Kasumi-1 (cell line): ENCODE measurements around the gene DGCR2.
"Not testable (repeated sequence)": the region's sequence is repeated elsewhere in the genome, so short reads cannot be mapped to it uniquely, and the experiment has no call there.

Experiments used
- DNase-seq, 2 experiments: peaks; one replicate each; lab custom pipeline; 2025; lab: John Stamatoyannopoulos, UW

Gene DGCR2

GRCh38 chr22:19029113-19030103 lies 92.8 kb downstream of the DGCR2 start:
- DNase-seq = not testable (repeated sequence)

GRCh38 chr22:19028060-19028455 lies 94.2 kb downstream of the DGCR2 start:
- DNase-seq = not testable (repeated sequence)

DNA sequence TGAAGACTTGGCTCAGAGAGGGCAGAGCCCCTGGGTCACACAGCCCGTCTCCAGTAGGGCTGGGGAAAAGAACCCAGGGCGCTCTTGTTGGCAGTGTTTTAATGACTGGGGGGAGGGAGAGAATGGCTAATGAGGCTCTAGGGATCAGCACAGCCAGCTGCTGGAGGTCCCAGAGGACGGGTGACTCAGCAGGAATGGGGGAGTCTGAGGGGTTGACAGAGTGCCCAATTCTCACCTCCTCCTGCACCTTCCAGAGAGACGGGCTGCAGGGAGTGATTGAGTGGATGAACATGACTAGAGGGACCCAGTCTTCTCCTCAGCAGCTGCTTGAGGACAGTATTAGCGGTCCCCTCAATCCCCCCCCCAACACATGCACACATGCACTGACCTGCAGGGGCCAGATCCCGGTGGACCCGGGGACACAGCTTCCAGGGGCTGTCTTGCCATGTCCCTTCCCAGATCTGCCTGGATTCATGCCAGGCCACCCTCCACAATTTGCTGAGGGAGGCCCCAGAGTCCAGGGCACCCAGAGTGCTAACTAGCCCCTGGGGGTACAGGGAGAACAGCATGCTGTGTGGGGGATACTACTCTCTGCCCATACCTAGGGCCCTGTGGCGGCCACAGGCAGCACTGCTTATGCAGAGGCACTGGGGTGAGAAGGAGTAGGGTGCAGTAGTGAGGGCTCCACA lies 94.7 kb downstream of the DGCR2 start:
- not testable (repeated sequence) for DNase-seq

DNA sequence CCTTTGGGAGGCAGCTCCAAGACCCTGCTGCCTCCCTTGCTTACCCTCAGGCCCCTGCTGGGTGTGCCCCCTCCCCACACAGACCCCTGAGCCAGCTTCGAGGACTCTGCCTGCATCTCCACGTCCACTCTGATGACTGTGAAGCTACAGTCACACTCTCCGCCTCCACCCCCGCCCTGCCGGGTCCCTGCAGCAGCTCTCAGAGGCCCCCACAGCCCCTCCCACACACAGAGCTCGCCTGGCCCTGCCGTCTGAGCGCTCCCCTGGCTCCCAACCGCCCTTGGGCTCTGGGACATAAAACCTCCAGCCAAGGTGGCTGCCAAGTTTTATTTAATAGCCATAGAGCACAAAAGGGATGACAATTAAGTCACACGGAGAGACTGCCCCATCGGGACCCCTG lies 96.1 kb downstream of the DGCR2 start:
- DNase-seq = not testable (repeated sequence)

DNA sequence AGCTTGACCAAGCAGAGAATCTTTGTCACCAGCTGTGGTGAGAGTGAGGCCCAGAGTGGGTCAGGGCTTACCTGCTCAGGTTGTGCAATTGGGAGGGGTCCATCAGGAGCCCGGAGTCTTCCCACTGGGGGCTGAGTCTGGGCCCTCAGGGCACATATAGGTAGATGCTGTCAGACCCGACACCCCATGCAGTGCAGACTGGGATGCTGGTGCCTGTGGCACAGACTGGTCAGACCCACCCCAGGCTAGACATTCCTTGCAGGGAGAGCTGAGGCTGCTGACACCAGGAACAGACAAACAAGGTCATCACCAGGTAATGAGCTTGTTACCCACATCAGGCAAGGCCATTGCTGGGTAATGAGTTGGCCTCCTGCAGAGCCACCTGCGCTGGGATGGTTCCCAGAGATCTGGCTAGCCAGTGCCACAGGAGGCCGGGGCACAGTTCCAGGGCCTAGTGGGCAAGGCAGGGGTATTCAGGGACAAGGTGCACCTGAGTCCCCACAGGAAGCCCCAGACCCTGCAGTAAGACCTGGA lies 97.2 kb downstream of the DGCR2 start:
- not testable (repeated sequence) for DNase-seq

- not testable (repeated sequence) for DNase-seq
These were observed 98.3 kb downstream of the DGCR2 start for GRCh38 chr22:19023931-19024330.

DNA sequence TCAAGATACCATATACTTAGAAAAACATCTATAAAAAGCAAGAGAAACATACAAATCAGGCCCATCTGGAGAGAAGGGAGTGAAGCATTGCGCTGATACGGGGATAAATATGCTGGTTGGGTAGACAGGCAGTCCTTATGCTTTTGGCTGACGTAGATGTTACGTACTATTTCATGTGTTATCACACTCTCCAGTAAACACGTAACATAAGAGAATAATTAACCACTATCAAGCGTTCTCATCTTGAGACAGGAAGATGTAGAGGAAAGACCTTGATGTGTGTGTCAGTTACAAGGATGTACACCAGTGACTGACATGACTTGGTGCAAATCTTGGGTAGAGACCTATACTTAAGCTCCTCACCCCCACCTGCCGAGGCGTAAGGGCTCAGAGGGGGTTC lies 99.5 kb downstream of the DGCR2 start:
- DNase-seq = no peak

GRCh38 chr22:19019679-19020032 lies 102.6 kb downstream of the DGCR2 start:
- DNase-seq = no peak

- DNase-seq = no peak
These were observed 103.1 kb downstream of the DGCR2 start for GRCh38 chr22:19019029-19019678.

DNA sequence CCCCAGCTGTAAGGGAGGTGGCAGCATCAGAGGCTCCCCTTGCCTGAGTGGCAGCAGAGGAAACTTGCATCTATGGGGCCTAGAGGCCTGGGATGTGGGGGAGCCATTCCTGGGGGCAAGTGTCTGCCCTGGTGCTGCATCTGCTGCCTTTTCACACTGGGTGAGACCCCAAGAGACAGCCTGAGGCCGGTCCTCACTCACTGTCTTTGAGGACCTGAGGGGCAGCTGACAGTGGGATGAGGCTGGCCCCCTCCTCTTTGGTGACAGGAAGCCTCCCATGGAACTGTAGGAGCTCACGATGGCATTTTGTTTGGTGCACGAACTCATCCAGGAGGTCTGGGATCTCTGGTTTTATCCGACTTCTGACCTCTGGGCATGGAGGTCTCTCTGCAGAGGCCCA lies 104.0 kb downstream of the DGCR2 start:
- DNase-seq = no peak

DNA sequence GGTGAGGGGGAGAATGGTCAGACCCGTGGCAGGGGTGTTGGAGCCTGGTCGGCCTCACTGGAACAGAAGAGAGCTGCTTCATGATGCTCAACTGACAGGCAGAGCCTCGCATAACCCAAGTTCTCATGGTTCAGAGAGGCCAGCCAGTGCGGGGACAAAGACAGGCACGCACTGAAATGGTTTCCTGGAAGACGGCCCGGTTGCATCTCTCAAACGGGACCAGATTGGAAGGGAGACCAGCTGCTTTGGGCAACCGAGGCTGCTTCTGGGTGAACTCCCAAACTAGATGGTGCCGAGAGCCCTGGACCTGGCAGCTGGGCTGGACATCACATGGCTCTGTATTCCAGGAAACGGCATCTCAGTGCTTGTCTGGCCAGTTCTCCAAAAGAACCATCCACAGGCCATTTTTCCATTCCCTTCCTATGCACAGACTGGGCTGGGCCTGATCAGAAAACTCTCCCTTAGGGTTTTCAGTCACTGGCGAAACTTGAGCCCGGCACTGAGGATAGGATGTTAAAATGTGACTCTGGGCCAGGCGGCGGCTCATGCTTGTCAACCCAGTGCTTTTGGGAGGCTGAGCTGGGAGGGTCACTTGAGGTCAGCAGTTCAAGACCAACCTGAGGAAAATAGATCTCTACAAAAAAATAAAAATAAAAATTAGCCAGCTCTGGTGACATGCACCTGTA lies 106.0 kb downstream of the DGCR2 start:
- no peak for DNase-seq

GRCh38 chr22:19014886-19015285 lies 107.3 kb downstream of the DGCR2 start:
- no peak for DNase-seq

- DNase-seq = not testable (repeated sequence)
These were observed 108.2 kb downstream of the DGCR2 start for GRCh38 chr22:19013881-19014598.

GRCh38 chr22:19013411-19013810 lies 108.8 kb downstream of the DGCR2 start:
- not testable (repeated sequence) for DNase-seq

DNA sequence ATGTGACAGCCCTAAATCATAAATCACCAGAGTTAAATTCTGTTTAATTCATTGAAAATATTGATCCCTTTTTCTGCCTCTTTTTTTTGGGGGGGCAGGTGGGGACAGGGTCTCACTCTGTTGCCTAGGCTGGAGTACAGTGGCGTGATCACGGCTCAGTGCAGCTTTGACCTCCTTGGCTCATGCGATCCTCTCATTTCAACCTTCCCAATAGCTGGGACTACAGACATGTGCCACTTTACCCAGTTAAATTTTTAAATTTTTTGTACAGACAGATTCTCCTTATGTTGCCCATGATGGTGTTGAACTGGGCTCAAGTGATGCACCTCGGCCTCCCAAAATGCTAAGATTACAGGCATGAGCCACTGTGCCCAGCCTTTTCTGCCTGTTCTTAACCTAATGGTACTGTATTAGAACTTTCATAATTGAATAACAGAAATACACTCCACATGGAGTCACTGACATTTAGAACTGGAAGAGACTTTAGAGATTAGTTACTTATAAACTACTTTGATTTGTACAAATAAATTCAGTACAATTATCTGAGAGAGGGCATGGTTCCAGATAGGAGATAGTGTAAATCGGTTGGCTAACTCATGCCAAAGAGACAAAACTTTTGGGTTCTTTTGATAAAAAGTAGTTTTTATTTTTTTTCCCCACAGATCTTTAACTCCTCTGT lies 109.8 kb downstream of the DGCR2 start:
- DNase-seq = no peak

DNA sequence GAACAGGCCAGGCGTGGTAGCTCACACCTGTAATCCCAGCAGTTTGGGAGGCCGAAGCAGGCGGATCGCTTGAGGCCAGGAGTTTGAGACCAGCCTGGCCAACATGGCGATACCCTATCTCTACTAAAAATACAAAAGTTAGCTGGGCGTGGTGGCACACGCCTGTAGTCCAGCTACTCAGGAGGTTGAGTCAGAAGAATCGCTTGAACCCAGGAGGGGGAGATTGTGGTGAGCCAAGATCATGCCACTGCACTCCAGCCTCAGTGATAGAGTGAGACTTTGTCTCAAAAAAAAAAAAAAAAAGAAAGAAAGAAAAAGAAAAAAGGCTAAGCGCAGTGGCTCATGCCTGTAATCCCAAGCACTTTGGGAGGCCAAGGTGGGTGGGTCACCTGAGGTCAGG lies 110.6 kb downstream of the DGCR2 start:
- not testable (repeated sequence) for DNase-seq

DNA sequence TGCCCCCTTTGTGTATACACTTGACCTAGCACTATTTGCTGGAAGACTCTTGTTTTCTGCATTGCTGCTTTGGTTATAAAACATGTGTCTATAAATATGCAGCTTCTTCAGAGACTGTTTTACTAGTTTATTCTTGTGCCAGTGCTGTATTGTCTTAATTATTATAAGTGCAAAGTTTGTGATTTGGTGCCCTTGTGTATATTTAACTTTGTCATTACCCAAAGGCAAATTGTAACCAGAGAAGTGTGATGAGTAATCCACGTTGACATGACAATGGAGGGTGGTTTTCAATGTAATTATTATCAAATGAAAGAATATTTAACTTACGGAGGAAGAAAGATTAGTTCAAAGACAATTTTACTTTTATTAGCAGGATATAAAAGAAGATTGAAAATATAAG lies 111.1 kb downstream of the DGCR2 start:
- DNase-seq = no peak

DNA sequence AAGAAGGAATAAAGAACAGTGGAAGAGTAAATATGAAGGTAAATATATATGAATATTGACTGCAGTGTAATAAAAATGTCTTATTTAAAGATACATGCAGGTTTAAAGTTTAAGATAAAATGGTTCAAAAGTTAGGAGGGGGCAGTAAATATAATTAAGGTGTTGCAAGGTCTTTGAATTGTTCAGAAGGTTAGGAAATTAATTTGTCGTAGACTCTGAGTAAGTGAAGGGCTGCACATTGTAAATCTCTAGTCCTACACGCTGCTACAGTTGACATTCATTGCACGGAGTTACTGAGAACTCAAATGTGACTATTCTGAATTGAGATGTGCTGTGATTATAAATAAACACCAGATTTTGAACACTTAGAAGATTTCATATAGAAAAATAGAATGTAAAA lies 116.3 kb downstream of the DGCR2 start:
- no peak for DNase-seq

- no peak for DNase-seq
These were observed 117.7 kb downstream of the DGCR2 start for GRCh38 chr22:19004471-19004870.

- DNase-seq = no peak
These were observed 118.7 kb downstream of the DGCR2 start for GRCh38 chr22:19003508-19003907.

DNA sequence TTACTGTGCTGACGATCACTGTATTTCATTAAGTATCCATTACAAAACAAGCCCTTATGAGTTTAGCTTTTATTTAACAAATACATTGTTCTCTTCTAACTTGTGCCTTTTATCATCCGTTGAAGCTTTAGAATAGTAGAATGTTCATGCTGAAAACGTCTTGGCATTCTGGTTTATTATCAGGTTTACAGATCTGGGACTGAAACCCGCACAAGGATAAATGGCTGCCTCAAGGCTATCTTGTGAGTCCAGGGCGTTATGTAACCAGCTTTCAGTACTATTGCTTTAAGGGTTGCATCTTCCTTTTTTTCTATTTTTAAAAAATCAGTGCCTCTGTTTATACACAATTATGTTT lies 119.6 kb downstream of the DGCR2 start:
- DNase-seq = no peak
